CD4-positive, CD25-positive, alpha-beta regulatory T cell (primary cell): ENCODE data around the gene OST4. TPM values are rescaled to one million over a fixed set of nuclear protein-coding genes. Genes with fewer than 3 reads are reported as not detected.
"Not testable (repeated sequence)": the region's sequence is repeated elsewhere in the genome, so short reads cannot be mapped to it uniquely, and the experiment has no call there.

Experiments used
- ATAC-seq, 2 donors: fragments of 150-1000 bp; cut with Tn5 transposase; one replicate each; pipeline ENCODE4 v1.10.0; 2021; ENCODE audit warnings: low read depth in 2 of 2, moderate number of reproducible peaks in 2 of 2, moderate library complexity in 1 of 2
- DNase-seq, 3 donors: peaks; one replicate each; pipeline versions ENCODE4 v3.0.0 to v3.0.0-alpha.2; 2012 to 2022; ENCODE audit warnings: mixed read lengths in 1 of 3
- H3K27ac ChIP-seq: one replicate; pipeline ENCODE4 v1.7.0; 2013; ENCODE audit warnings: mild to moderate bottlenecking, low read length; ENCODE audit not compliant: insufficient read depth, poor library complexity, severe bottlenecking
- H3K27me3 ChIP-seq: one replicate; pipeline ENCODE4 v1.7.0; 2013; ENCODE audit warnings: low read length; ENCODE audit not compliant: control insufficient read depth, insufficient read depth
- H3K36me3 ChIP-seq: one replicate; pipeline ENCODE4 v1.7.0; 2013; ENCODE audit warnings: mild to moderate bottlenecking, low read length, moderate library complexity; ENCODE audit not compliant: control insufficient read depth, insufficient read depth
- H3K4me1 ChIP-seq: 2 replicates; pipeline ENCODE4 v1.7.0; 2013; ENCODE audit warnings: mild to moderate bottlenecking, low read length; ENCODE audit not compliant: insufficient read depth, control insufficient read depth, poor library complexity, severe bottlenecking
- H3K4me3 ChIP-seq: one replicate; pipeline ENCODE4 v1.7.0; 2013; ENCODE audit warnings: low read depth, mild to moderate bottlenecking, low read length, moderate library complexity
- H3K9me3 ChIP-seq, 2 experiments: 1 replicate in 1 of 2; 2 replicates in 1 of 2; pipeline ENCODE4 v1.7.0; 2013; ENCODE audit warnings: low read length in 2 of 2, mild to moderate bottlenecking in 1 of 2, moderate library complexity in 1 of 2; ENCODE audit not compliant: control insufficient read depth in 2 of 2
- H3K27ac Mint-ChIP-seq, 3 donors: one replicate each; pipeline ENCODE4 v1.8.0; 2020 to 2022; ENCODE audit warnings: mild to moderate bottlenecking in 3 of 3, mixed read lengths in 3 of 3, moderate library complexity in 2 of 3
- H3K27me3 Mint-ChIP-seq: one replicate; pipeline ENCODE4 v1.8.0; 2022; ENCODE audit warnings: mild to moderate bottlenecking, mixed read lengths
- H3K36me3 Mint-ChIP-seq: one replicate; pipeline ENCODE4 v1.8.0; 2020; ENCODE audit warnings: mixed read lengths
- H3K4me1 Mint-ChIP-seq, 4 donors: one replicate each; pipeline ENCODE4 v1.8.0; 2020 to 2022; ENCODE audit warnings: mixed read lengths in 4 of 4, mild to moderate bottlenecking in 1 of 4
- H3K4me3 Mint-ChIP-seq, 4 donors: one replicate each; pipeline ENCODE4 v1.8.0; 2020 to 2022; ENCODE audit warnings: mild to moderate bottlenecking in 4 of 4, mixed read lengths in 4 of 4, moderate library complexity in 3 of 4
- H3K9me3 Mint-ChIP-seq, 7 donors: one replicate each; pipeline ENCODE4 v1.8.0; 2020 to 2022; ENCODE audit warnings: mixed read lengths in 7 of 7, mild to moderate bottlenecking in 3 of 7, moderate library complexity in 2 of 7
- polyA plus RNA-seq, 4 donors: library from polyadenylated mRNA; unstranded; fragments of 300-500 nt; fragmentation: Illumina TruSeq; gene quantifications; one replicate each; pipeline ENCODE4 v1.2.3, GENCODE V29; 2021
- total RNA-seq: library from RNA; stranded (reverse); gene quantifications from one replicate; pipeline ENCODE4 v1.2.3, GENCODE V29; 2022

Gene OST4
- total RNA-seq: 279 TPM
- 1,000 to 10,000 TPM in 1 of 4 donors, 100 to 1,000 TPM in 3; 827 to 1,033 (median 916) TPM for polyA plus RNA-seq

GRCh38 chr2:27071277-27071989, at the start of gene OST4:
OST4 (minus strand) TSS chr2:27071654.
- Mint-ChIP-seq H3K4me1 (peaks cover 12 to 82% (median 45%) of the 10 kb centered on the region in 4 donors), H3K36me3 (peaks cover 18% of the 10 kb centered on the region)
- ATAC-seq: peak; percentile 92 to 94

GRCh38 chr2:27119330-27119670, 47.8 kb upstream of the OST4 start:
- H3K9me3 ChIP-seq, H3K27me3 ChIP-seq, H3K36me3 ChIP-seq, DNase-seq, H3K27ac ChIP-seq, H3K36me3 Mint-ChIP-seq, H3K9me3 Mint-ChIP-seq, ATAC-seq: not testable (repeated sequence)
- Mint-ChIP-seq H3K27me3 (peaks cover 52% of the 10 kb centered on the region), H3K27ac (peak overlapping the region in 1 of 3 donors; percentile 38), H3K4me3 (peak overlapping the region in 3 of 4 donors; percentile 73 to 82 (median 77)), H3K4me1 (peaks cover 5 to 32% (median 8%) of the 10 kb centered on the region in 4 donors)
- peak overlapping the region; percentile 15 for H3K4me3 ChIP-seq
- H3K4me1 ChIP-seq: peaks cover 22% of the 10 kb centered on the region

More at GRCh38 chr2:27071277-27071989, at the start of gene OST4:
- Mint-ChIP-seq H3K9me3 (no peaks in the 10 kb centered on the region), H3K4me3 (peak within 1 kb of the TSS; percentile 92 to 99 (median 97)), H3K27me3 (no peaks in the 10 kb centered on the region), H3K27ac (peak within 1 kb of the TSS; percentile 94 to 98 (median 97))
- Histone ChIP-seq H3K36me3 (peaks cover 19% of the 10 kb centered on the region), H3K4me1 (peaks cover 44% of the 10 kb centered on the region), H3K27me3 (no peaks in the 10 kb centered on the region), H3K27ac (peak within 1 kb of the TSS; percentile 91), H3K9me3 (no peaks in the 10 kb centered on the region), H3K4me3 (peak within 1 kb of the TSS; percentile 92)
- DNase-seq: peak; percentile 86 to 94 (median 90)

DNA sequence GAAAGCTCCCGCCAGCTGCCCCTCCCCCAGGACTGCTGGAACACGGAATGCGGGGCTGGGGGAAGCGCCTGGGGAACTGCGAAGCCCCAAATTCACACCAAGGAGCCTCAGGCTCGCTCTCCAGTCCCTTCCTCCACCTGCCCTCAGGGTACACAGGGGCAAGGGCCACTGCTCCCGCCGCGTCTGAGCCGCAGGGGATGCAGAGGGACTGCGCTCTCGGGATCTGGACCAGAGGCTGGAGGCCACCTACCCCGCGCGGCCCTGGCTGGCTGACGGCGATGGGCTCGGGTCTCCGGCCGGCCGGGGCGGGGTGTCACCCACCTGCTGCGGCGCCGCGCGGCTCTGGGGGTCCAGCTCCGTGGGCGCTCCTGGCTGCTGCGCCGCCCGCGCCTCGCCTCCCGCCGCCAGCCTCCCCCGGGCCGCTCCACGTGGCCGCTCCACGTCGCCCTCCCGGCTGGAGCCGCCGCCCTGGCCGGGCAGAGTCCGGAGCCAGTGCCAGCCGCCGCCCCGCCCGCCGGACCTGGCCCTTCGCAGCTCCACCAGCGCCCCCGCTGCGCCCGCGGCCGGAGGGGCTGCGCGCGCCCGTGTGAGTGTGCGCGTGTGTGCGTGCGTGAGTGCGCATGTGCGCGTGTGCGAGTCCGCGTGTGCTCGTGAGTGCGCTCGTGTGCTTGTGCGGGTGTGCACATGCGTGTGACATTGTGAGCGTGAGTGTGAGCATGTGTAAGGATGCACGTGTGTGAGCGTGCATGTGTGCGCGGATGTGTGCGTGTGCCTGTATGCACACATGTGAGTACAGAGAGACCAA, 47.3 kb upstream of the OST4 start, which contains the start of gene CGREF1:
Gene CGREF1, minus strand, starts transcription at position 604 of the 805 bp plus-strand sequence. CDS start 14,762 bp downstream, outside the sequence.
- Mint-ChIP-seq H3K27ac (peak within 1 kb of the TSS in 1 of 3 donors; percentile 38), H3K36me3 (no peaks in the 10 kb centered on the region), H3K9me3 (peaks cover 0 to 2% (median 0%) of the 10 kb centered on the region in 7 donors), H3K4me1 (peaks cover 5 to 27% (median 8%) of the 10 kb centered on the region in 4 donors), H3K27me3 (peaks cover 57% of the 10 kb centered on the region), H3K4me3 (peak within 1 kb of the TSS in 3 of 4 donors; percentile 73 to 82 (median 77))
- H3K4me1 ChIP-seq: peaks cover 17% of the 10 kb centered on the region
- DNase-seq (peak in 1 of 3 donors; percentile 21), ATAC-seq (no peak)
- H3K27me3 ChIP-seq: peaks cover 9% of the 10 kb centered on the region
- no peak within 1 kb of the TSS for H3K27ac ChIP-seq
- H3K4me3 ChIP-seq: peak within 1 kb of the TSS; percentile 15
- H3K9me3 ChIP-seq: no peaks in the 10 kb centered on the region
- H3K36me3 ChIP-seq: no peaks in the 10 kb centered on the region

- no peak overlapping the region for H3K27ac Mint-ChIP-seq
- Histone ChIP-seq H3K27me3 (peaks cover 9% of the 10 kb centered on the region), H3K36me3 (no peaks in the 10 kb centered on the region), H3K9me3 (no peaks in the 10 kb centered on the region), H3K4me1 (peaks cover 11% of the 10 kb centered on the region), H3K27ac (no peak overlapping the region), H3K4me3 (no peak overlapping the region)
- H3K36me3 Mint-ChIP-seq: no peaks in the 10 kb centered on the region
- ATAC-seq (no peak), DNase-seq (no peak)
- peaks cover 64% of the 10 kb centered on the region for H3K27me3 Mint-ChIP-seq
- H3K9me3 Mint-ChIP-seq: peaks cover 0 to 2% (median 0%) of the 10 kb centered on the region in 7 donors
- peaks cover 3 to 23% (median 7%) of the 10 kb centered on the region in 4 donors for H3K4me1 Mint-ChIP-seq
- H3K4me3 Mint-ChIP-seq: peak overlapping the region in 2 of 4 donors; percentile 19 to 35
These were observed 46.6 kb upstream of the OST4 start for GRCh38 chr2:27117995-27118524.

- Histone ChIP-seq H3K36me3 (no peaks in the 10 kb centered on the region), H3K4me1 (peaks cover 6% of the 10 kb centered on the region), H3K27me3 (peaks cover 9% of the 10 kb centered on the region), H3K27ac (no peak overlapping the region), H3K4me3 (no peak overlapping the region), H3K9me3 (no peaks in the 10 kb centered on the region)
- Mint-ChIP-seq H3K27me3 (peaks cover 60% of the 10 kb centered on the region), H3K4me1 (peaks cover 0 to 12% (median 2%) of the 10 kb centered on the region in 4 donors), H3K36me3 (no peaks in the 10 kb centered on the region), H3K4me3 (peak overlapping the region in 1 of 4 donors; percentile 66), H3K9me3 (peaks cover 0 to 2% (median 0%) of the 10 kb centered on the region in 7 donors), H3K27ac (no peak overlapping the region)
- DNase-seq (no peak), ATAC-seq (no peak)
These were observed 44.1 kb upstream of the OST4 start for GRCh38 chr2:27115519-27115918.

GRCh38 chr2:27111392-27112078, 40.1 kb upstream of the OST4 start:
- H3K9me3 Mint-ChIP-seq, H3K9me3 ChIP-seq, H3K36me3 Mint-ChIP-seq: not testable (repeated sequence)

More at GRCh38 chr2:27111392-27112078, 40.1 kb upstream of the OST4 start:
- not testable (repeated sequence) for H3K27ac Mint-ChIP-seq, H3K27me3 ChIP-seq, H3K4me1 Mint-ChIP-seq, H3K4me3 Mint-ChIP-seq, H3K36me3 ChIP-seq, H3K27ac ChIP-seq, H3K4me1 ChIP-seq, H3K4me3 ChIP-seq, DNase-seq, ATAC-seq
- H3K27me3 Mint-ChIP-seq: peaks cover 41% of the 10 kb centered on the region
